Endometrial microvascular endothelial cells (primary cell): ENCODE data around the gene SPOCD1. TPM values are rescaled to one million over a fixed set of nuclear protein-coding genes. Genes with fewer than 3 reads are reported as not detected.
"Not testable (repeated sequence)": the region's sequence is repeated elsewhere in the genome, so short reads cannot be mapped to it uniquely, and the experiment has no call there.

Experiments used
- in situ Hi-C: cut with HindIII; loops from 2 replicates; pipeline ENCODE4 v1.10.0; 2017; ENCODE audit warnings: low sequenced_read_pairs, low pct_unique_long_range_greater_than_20kb; ENCODE audit errors: inconsistent ontology term
- total RNA-seq: library from RNA; depleted of rRNA; stranded (reverse); fragments of >200 nt; gene quantifications from one replicate; pipeline ENCODE4 v1.2.3, GENCODE V29; 2015; ENCODE audit errors: inconsistent ontology term

The SPOCD1 gene
- total RNA-seq, 1 donor from 2014 or later, result 74.4 TPM

DNA sequence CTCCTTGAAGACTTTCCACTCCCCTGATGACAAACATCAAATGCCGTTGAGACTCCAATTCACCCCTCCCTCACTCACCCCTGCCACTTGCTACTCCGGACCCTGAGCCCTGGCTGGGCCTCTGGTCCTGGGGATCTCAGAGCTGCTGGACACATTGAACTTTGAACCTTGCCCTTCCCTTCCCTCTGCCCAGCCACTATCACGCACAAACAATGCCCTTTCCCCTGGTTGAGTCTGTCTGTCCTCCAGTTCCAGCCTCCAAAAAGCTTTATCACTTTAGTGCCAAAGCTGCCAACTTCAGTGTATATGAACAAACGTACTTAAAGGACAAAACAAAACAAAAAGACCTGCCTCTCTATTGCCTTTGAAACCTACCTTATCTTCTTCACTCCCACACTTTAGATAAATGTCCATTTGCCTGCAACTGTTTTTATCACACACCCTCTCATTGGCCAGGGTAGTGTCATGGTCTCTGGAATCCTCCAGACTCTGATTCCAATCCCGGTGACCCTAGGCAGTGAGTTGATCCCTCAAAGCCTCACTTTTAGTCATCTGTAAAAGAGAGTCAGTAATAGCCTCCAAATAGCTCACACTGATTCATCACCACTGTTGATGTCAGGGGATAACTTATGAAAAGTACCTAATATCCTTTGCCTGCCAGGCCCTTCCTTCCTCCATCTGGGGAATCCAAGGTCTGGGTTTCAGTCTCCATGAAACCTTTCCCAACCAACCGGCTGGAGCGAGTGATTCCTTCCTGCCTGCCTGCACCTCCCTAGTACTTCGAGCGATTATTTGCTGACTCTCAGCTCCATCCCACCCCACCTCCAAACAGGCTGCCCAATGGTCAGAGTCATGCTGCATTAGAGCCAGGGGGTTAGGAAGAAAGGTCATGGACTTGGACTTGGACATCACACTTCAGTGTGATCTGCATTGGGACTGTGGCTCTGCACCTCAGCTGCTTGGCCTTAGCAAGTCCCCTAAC lies 15.9 kb upstream of the SPOCD1 start:
- in situ Hi-C loops, result no loop called here

DNA sequence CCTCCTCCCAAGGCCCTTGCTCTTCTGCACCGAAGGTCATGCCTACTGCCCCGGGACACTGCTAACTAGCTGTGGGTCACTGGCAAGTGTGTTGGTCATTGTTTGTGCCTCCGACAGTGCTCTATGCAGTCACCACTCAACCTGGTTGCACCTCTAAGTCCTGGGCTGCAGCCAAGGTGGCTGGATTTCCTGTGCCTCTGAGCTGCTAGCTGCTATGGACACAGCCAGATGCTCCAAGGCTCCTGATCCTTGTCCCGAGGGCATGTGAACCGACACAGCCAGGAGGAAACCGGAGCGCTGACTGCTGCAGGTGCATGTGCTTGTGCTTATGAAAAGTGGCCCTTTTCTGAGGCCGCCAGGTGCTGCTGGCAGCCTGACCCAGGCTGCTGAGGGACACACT lies 14.7 kb upstream of the SPOCD1 start:
- in situ Hi-C loops, result no loop called here

DNA sequence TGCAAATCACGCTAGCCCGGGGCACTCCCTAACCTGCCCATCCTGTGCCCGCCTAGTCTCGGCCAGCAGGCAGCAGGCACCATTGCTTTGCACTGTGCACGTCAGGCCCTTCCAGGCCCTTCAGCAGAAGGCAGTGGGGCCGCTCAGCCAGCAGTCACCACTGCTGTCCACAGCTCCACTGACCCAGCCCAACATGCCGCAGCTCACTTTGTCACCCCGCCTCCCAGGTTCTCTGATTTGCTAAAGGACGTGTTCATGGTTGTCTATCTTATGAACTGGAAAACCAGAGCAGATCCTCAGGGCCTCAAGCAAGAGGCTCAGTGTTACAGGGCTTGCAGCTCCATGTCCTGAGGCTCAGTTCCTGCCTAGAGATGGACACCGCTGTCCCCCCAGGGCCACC lies 14.2 kb upstream of the SPOCD1 start:
- in situ Hi-C loops, result no loop called here

DNA sequence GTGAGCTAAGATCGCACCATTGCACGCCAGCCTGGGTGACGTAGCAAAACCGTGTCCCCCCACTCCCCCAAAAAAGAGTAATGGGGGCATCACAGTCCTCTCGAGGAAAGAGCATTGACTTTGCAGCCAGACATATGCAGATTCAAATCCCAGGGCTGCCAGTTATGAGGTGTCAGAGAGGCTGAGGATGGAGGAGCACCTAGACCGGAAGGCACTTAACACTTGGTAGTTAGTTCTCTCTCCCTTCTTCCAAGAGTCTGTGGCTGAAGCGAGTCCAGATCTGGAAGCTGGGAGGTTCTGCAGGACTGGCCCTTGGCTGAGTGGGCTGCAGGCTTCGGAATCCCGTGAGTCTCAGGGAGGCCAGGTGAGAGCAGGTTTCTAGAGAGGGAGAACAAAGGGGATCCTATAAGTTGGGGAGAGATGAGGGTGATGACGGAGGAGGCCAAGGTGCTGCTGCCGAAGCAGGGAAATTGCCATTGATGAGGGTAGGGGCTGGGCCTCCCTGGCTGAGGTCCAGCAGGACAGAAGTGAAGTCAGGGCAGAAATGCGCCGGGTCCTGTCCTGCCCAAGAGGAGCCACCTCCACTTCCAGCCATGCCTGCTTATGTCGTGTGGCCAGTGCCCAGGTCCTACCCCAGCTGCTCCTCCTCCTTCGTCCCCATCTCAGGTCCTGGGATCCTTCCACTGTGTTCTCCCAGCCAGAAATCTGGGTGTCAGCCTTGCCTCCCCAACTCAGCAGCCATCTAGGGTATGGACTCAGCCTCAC lies 13.3 kb upstream of the SPOCD1 start:
- in situ Hi-C loops, result no loop called here

DNA sequence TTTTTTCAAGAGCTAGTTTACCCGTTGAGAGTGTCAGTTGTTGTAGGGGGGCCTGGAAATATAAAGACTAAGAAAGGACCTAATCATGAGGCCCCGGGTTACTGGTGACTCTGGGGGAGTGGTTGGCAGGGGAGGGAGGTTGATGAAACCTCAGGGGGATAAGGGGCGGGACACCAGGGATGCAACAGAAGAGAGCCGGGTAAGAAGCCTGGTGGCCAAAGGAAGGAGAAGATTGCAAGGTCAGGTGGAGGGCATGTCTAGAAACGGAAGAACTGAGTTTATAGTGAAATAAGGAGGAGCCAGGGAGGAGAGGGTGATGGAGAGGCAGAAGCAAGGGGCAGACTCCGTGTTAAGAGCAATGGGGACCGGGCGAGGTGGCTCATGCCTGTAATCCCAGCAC lies 12.5 kb upstream of the SPOCD1 start:
- in situ Hi-C loops, result no loop called here

DNA sequence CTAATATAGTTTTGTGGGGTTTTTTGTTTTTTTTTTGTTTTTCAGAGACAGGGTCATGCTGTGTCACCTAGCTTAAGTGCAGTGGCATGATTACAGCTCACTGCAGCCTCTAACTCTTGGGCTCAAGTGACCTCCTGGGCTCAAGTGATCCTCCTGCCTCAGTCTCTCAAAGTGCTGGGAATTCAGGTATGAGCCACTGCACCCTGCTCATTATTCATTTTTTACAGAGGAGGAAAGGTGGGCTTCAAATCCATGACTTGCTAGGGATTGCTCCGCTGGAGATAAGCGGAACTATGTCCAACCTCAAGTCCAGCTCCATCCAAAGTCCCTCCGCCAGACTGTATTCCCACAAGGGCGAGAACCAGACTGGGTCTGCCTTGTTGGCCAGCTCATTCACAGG lies 8.0 kb upstream of the SPOCD1 start:
- in situ Hi-C loops, result no loop called here

DNA sequence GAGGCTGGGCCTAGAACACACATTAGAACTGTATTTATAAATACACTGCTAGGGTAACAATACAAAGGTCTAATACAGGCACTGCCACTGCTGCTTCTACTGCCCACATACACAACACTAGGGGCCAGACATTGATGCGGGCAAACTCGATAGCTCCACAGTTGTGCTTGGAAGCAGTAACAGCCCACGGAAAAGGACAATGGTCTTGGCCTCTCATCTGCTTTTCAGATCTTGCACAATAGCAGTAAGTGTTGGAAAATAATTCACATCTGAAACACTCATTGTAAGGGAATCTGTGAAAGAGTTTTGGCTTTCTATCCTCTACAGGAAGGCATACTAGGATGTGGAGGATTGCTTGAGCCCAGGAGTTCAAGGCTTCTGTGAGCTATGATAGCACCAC lies 6.9 kb upstream of the SPOCD1 start:
- in situ Hi-C loops, result no loop called here

DNA sequence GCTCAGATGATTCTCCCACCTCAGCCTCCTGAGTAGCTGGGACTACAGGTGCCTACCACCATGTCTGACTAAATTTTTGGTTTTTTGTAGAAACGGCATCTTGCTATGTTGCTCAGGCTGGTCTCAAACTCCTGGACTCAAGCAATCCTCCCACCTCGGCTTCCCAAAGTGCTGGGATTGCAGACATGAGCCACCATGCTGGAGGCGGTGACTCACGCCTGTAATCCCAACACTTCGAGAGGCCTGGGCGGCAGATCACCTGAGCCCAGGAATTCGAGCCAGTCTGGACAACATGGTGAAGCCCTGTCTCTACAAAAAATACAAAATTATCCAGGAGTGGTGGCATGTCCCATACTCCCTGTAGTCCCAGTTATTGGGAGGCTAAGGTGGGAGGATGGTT lies 4.4 kb upstream of the SPOCD1 start:
- in situ Hi-C loops, result not testable (repeated sequence)

DNA sequence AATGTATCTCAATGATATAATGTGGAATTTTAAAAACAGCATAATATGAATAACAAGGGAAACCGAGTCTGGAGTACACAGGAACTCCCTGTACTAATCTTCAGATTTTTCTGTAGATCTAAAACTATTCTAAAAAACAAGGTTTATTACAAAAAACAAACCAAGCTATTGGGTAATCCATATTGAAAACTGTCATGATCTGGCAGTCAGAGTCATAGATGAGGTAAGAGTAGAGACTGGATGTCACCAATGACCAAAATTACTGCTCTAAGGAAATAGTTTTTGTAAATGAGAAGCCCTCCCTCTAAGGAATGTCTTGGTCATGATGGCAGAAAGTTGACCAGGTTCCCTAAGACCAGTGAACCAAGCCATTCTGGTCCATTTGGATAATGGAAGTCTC lies 2.4 kb upstream of the SPOCD1 start:
- in situ Hi-C loops, result no loop called here

DNA sequence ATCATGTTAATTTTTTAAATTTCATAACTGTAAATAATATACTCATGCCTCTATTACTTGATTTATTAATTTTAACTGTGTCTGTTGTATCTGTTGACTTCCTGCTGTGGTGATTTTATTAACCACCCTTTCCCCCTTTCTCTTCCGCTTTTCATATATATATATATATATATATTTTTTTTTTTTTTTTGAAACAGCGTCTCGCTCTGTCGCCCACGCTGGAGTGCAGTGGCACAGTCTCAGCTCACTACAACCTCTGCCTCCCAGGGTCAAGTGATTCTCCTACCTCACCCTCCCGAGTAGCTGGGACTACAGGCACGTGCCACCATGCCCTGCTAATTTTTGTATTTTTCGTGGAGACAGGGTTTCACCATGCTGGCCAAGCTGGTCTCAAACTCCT lies 1.1 kb upstream of the SPOCD1 start:
- in situ Hi-C loops, result not testable (repeated sequence)

DNA sequence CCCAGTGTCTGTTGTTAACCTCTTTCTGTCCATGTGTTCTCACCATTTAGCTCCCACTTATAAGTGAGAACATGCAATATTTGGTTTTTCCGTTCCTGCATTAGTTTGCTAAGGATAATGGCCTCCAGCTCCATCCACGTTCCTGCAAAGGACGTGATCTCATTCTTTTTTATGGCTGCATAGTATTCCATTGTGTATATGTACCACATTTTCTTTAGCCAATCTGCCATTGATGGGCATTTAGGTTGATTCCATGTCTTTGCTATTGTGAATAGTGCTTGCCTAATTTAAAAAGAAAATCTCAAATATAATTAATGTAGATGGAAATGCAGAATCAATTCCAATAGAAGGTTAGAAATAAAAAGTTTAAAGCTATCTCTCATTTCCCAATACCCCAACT lies 679 bp upstream of the SPOCD1 start:
- in situ Hi-C loops, result not testable (repeated sequence)

DNA sequence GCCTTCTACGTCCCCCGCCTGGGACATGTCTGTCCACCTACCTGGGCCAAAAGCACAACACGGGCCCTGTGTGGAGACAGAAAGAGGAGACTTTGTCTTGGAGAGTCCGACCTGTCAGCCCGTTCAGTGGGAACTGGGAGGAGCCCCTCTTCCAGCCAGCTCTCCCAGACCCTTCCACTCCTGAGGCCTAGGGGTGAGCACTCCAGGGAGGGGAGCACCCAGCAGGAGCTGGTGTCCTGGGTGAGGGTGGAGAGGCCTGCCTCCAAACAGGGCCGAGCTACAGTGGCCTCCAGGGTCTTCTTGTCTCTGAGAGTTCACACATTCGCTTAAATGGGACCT lies 546 bp downstream of the SPOCD1 start:
- in situ Hi-C loops, result no loop called here

DNA sequence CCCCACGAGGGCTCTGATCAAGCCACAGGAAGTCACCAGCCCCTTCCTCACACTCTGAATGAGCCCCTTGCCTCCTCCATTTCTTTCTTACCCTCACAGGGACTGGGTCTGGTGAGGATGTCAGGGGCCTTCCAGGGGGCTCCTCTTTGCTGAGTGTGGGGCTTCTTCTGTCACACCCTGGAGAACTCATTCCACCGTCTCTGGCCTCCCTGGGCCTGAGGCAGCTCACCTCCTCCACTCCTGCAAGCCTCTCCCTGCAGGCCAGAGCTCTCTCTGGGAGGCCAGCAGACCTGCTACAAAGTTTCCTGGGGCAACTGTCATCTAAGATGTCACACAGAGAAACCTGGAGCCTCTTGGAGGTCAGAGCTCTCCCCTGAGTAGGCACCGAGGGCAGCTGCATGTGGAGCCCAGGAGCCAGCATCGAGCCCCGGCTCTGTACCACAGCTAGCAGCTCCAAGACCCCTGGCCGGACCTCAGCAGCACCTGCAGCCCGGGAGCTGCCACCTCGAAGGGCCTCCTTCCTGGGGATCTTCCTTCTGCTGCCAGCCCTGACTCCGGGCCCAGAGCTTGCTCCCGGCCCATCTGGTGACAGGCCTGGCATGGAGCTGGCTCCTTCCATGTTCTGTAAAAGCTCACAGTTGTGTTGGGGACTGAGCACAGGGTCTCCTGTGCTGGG lies 1.1 kb downstream of the SPOCD1 start:
- in situ Hi-C loops, result no loop called here

DNA sequence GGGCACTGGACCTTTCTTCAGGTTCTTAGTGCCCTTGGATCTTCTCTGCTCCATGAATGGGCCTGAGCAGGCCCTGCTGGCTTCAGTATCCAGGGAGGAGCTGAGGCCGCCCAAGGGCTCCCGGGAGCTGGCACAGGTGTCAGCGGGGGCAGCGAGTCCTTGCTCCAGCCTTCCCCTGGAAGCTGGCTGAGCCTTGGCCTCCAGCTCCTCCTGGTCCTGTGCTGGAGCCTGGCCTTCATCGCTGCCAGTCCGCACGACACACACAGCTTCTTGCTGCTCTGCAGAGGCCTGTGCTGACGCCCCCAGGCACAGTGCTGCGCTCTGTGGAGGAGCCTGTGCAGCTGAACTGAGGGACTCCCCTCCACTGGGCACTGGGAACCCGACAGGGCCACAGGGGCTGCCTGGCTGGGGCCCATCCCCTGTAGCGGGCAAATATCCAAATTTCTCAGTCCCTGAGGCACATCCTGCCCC lies 1.7 kb downstream of the SPOCD1 start:
- in situ Hi-C loops, result no loop called here

DNA sequence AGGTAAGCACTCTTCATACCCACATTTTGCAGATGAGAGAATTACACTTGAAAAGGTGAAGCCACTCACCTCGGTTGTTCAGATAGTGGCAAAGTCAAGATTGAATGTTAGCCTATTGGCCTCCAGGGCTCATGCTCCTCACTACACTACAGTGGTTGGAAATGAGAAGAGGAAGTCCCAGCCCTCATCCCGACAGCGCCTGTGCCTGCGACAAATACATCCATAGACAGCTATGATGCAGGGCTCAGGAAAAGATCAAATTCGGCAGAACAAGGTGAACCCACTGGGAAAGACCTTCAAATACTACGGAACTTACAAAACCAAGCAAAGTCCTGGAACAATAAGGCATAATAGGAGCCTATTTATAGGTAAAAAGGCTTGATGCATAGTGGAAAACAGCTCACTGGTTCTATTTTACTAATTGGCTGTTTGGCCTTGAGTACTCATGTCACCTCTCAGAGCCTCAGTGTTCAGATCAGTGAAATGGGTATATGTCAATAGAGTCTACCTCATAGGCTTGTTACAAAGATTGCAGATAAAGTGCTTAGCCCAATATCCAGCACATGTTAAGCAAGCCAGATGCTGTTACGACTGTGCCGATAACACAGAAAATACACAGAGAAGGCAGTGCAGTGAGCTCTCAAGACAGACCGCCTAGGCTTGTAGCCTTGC lies 3.5 kb downstream of the SPOCD1 start:
- in situ Hi-C loops, result no loop called here

DNA sequence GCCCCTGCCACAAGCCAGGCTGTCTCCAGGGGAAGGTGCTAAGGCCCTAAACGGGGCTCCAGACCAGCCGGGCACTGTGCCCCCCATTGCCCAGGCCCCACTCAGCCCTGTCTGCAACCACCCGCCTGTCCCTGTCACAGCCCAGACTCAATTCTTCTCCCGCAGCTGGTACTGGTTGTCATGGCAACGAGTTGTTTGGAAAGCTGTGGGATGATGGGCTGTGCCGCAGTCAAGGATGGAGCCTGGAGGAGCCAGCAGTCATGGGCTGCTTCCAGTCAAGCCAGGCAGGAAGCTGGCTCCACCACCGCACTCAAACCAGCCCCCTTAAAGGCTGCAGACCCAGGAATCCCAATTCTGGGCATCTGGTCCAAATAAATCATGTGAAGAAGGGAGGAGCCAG lies 4.2 kb downstream of the SPOCD1 start:
- in situ Hi-C loops, result no loop called here

DNA sequence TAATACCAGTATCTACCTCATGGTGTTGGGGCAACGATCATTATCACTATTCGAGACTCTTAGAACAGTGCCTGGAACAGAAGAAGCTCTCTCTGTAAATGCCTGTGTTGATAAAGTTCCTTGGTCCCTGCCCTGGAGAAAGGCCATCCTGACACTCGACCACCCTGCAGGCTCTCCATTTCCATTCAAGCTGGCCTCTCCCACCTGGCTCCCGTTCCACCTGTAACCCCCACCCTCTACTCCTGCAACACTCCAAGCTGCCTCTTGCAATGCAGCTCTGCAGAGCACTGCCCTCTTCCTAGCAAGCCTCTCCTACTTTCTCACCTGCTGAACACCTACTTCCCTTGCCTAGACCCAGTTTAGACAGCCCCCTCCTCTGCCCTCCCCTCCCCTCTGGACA lies 6.1 kb downstream of the SPOCD1 start:
- in situ Hi-C loops, result no loop called here

DNA sequence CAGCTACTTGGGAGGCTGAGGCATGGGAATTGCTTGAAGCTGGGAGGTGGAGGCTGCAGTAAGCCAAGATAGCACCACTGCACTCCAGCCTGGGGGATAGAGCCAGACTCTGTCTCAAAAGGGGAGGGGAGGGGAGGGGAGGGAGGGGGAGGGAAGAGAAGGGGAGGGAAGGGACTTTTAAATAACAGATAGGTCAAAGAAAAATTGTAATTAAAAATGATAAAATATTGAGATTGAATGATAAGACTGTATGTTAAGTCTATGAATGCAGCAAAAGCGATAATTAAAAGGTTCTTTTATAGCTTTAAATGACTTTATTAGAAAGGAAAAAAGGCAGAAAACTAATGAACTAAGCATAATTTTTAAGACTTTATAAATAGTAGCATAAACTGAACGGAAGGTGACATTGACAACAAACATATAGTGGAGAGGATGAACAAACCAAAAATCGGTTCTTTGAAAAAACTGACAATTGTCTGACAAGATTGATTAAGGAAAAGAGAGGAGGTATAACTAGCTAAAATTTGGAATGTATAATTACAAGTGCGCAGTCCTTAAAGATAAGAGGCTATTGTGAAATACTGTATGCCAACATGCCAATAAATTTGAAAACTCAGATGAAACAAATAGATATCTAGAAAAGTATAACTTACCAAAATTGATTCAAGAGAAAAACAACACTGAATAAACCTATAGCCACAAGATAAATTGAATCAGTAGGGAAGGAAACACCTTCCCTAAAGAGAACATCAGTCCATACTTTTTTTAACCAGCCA lies 8.4 kb downstream of the SPOCD1 start:
- in situ Hi-C loops, result no loop called here
